GM12864 (cell line): Measurements from ENCODE around the gene GALNS.

ENCODE experiments used
- DNase-seq: peaks from one replicate; pipeline ENCODE4 v3.0.0-alpha.2; 2011; ENCODE audit warnings: low read depth
- H3K4me3 ChIP-seq: 2 replicates; pipeline ENCODE4 v1.5.1; 2011; ENCODE audit warnings: mild to moderate bottlenecking, low read depth, low read length, control low read depth
- TF ChIP-seq, protein P1 (sequence below): IDR thresholded peaks from 2 replicates; pipeline ENCODE4 v1.5.1; 2011; ENCODE audit warnings: low read depth, mild to moderate bottlenecking, moderate library complexity, low read length, control low read depth, inconsistent platforms; ENCODE audit errors: missing control alignments

The GALNS gene

DNA sequence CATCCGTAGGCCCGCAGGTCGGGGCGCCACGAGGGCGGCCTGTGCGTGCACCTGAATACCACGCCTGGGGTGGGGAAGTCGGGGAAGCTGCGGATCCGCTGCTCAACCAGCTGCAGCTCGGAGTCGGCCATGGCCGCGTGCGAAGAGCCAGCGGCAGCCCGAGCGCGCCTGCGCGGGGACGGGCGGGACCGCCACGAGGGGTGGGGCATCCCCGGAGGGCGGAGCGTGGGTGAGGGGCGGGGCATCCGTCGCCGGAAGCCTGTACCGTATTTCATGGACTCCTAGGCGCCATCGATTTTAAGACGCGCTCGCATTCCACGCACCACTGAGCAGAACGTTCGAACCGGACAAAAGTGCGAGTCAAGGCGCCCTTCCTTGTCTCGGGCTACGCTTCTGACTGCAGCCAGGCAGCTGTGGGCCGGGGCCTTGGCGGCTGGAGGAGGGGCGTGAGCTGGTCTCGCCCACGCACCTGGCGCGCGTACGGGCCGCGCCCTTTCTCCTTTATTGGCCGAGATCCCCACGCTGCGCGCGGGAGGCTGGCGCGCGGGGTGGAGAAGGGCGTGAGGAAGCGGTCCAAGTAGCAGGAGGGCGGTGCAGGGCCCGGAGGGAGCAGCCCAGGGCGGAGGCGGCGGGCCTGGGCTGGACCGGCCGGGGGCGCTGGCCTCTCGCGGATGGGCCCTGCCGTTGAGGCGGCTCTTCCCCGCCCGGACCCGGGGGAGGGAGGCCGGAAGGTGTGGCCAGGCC is 44.8 kb downstream of the GALNS start, which contains the start of gene APRT:
Gene APRT, minus strand, starts transcription at position 160 of the 744 bp plus-strand sequence. Its CDS starts 29 bp downstream, at position 131.
- TF ChIP-seq, protein P1, sequence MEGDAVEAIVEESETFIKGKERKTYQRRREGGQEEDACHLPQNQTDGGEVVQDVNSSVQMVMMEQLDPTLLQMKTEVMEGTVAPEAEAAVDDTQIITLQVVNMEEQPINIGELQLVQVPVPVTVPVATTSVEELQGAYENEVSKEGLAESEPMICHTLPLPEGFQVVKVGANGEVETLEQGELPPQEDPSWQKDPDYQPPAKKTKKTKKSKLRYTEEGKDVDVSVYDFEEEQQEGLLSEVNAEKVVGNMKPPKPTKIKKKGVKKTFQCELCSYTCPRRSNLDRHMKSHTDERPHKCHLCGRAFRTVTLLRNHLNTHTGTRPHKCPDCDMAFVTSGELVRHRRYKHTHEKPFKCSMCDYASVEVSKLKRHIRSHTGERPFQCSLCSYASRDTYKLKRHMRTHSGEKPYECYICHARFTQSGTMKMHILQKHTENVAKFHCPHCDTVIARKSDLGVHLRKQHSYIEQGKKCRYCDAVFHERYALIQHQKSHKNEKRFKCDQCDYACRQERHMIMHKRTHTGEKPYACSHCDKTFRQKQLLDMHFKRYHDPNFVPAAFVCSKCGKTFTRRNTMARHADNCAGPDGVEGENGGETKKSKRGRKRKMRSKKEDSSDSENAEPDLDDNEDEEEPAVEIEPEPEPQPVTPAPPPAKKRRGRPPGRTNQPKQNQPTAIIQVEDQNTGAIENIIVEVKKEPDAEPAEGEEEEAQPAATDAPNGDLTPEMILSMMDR = no peak
- peak; percentile 87 for DNase-seq
- peak within 1 kb of the TSS; percentile 72 for H3K4me3 ChIP-seq

DNA sequence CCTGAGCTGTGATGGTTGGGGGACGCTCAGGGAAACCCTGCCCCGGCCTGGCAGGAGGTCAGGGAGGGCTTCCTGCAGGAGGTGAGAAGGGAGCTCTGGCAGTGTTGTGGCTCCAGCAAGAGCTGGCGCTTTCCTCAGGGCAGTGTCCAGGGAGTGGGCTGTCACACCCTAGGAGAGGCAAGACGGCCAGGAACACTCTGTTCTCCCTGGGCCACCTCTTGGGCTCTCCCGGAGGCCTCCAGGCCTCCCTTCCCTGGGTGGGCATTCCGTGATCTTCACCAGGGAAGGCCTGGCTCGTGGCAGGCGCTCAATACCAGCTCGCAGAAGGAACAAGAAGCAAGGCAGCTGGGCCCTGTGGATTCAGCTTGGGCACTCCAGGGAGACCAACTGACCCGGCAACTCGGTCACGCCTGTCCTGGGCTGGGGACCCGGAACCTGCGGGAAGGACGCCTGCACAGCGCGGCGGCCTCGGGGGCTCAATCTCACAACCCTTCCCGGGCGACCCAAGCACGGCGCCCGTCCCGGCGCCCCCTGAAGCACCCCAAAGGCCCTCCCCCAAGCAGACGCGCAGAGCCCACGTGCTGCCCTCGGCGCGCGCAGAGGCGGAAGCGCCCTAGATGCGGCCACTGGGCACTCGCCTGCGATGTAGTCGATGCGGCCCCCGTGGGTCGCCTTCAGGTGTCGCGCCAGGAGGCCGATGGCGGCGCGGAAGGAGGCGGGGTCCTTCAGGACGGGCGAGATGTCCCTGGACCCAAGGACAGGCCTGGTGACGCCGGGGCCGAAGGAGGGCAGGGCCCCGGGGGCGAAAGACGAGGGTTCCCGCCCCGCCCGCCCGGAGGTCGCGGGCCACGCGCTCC is 45.6 kb downstream of the GALNS start:
- peak overlapping the region; percentile 72 for H3K4me3 ChIP-seq
- DNase-seq = no peak
- TF ChIP-seq, protein P1 = no peak

DNA sequence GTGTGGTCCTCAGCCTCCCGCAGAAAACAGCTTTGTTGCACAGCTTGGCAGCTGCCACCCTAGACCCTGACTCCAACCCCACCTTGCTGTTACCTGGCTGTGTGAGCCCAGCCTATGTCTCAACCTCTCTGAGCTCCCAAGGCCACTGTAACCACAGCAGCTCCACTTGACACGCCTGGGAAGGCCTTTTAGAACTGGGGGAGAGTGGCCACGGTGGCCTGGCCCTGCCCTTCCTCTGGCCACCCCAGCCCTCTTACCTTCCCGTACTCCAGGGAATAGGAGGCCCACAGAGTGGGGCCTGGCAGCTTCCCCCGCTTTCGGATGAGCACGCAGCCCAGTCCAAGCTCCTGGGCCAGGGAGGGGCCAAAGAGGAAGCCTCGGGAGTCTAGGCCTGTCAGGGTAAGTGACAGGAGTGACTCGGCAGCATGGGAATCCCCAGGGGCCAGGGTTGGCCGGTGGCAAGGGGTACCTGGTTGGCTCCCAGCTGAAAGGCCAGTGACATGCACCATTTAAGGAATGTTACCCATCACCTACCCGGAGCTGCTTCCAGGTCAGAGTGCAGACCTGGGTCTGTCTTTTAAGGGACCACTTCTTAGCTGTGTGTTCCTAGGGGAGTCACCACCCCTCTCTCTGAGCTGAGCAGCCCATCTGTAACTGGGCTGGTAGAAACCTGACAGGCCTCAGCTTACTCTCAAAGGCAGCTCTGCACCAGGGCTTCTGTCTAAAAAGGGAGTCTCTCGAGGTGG is 46.4 kb downstream of the GALNS start:
- peak overlapping the region; percentile 72 for H3K4me3 ChIP-seq
- TF ChIP-seq, protein P1 = no peak
- DNase-seq = no peak

DNA sequence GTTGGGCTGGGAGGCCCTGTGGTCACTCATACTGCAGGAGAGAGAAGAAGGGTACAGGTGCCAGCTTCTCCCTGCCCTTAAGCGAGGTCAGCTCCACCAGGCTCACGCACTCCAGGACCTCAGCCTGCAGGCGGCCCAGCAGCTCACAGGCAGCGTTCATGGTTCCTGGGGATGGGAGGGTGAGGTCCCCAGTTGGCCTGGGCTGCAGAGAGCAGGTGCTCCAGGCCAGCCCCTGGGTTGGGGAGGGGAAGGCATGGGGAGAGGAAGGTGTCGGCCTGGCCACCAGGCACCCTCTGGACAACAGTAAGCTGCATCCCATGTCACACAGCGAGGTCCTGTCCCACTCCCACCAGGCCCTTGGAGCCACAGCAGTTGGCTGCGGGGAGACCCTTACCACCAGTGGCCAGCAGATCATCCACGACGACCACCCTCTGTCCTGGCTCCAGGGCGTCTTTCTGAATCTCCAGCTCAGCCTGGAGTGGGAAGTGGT is 47.0 kb downstream of the GALNS start:
- no peak for DNase-seq
- TF ChIP-seq, protein P1 = no peak
- peak overlapping the region; percentile 72 for H3K4me3 ChIP-seq

DNA sequence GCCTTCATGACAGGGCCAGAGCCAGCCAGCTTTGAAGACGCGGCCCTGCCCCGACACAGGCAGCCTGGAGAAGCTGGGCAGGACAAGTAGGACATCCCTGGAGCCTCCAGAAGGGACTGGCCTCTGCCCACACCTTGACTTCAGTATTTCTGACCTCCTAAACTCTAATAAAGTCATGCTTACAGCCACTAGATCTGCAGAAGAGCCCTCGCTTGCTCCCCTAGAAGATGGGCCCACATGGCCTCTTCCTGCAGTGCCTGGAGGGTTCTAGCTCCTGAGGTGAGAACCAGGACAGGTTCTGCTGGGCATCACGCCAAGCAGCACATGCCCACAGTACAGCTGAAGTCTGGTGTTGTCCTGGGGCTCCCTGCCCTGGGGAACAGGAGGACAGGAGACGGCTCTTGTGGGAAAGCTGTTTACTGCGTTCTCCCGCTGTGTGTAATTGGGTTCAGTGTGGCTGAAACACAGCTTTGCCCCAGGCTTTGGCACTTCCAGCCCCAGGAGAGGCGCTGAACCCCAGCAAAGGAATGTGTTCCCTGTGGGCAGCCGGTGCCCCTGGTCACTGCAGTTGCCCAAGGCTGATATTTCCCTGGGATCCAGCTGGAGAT is 47.6 kb downstream of the GALNS start:
- no peak overlapping the region for H3K4me3 ChIP-seq
- TF ChIP-seq, protein P1 = no peak
- no peak for DNase-seq
